NCI-H345 treated with DMSO at 0.1 percent for 48 hours (cell line): ENCODE measurements around the gene AGAP2.

Source experiments
- DNase-seq: peaks from one replicate; lab custom pipeline; 2025; ENCODE audit not compliant: unreplicated experiment; lab: John Stamatoyannopoulos, UW

Gene AGAP2

DNA sequence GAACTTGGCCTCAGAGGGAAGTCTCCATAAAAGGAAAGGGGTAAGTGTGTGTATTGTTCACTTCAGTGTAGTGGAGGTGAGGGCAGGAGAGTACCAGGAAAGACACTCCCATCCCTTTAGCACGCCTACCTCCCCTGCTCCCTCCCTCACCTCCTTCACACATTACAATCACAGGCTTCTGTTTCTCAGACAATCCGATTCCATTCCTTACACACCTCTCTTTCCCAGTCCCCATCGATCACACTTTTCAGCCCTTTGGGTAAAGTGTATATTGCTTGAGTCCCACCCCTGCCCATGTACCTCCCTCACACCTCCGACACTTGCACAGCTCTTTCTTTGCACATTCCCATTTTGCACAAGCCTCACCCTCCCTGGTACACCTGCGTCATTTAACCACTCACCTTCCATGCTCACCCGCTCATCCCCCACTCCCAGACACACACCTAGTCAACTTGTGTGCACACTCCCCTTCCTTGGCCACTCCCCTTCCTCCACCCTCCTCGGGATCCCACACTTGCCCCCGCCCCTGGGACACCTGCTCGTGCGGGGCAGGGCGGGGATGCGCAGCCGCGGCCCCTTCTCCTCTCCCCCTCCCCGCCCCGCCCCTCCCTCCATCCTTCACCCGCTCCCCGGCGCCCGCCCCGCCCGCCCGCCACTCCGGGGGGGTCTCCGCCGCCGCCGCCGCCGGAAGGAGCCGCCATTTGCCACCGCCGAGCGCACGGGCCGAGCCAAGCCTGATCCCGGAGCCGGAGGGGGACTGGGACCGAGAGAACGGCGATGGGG, 16.1 kb upstream of the AGAP2 start, which contains the start of gene MARCHF9:
MARCHF9 (plus strand) TSS at position 693 of the 783 bp plus-strand sequence. CDS start 426 bp downstream, outside the sequence.
- peak; percentile 70 for DNase-seq

DNA sequence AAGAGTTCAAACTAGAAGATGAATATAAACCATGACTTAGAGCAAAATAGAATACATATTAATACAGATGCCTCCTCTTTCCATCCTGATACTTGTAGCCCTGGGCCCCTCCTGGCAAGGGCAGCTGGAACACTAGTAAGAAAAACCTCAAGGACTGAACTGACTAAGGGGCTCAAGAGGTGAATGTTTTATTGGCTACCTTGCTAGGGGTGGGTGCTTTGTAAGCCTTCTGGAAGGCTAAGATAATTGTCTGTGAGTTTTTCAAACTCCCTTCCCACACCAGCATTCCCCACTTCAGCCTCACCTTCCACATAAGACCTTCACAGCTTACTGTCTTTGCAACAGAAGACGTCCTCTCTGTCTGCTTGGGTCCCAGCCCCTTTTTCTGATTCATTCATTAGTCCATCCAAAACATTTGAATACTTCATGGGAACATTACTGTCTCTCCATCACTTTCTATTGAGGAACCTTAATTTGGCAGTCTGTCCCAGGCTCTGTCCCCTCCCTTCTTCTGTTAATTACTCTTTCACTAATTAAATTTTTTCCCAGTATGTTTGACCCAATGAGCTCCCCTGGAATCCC, 15.3 kb upstream of the AGAP2 start:
- DNase-seq, result no peak

DNA sequence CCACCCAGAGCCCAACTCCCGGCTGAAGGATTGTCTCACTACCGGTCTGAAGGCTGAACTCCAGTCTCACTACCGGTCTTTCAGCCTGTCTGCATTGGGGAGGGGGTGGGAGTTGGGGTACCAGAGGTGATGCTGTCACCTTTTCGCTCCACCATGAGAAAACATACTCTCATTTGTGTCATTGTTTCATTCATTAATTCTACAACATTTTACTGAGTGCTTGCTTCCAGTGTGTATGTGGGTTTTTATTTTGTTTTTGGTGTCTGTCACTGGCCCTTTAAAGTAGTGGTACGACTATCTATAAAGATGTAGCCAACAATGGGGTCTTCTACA, 14.1 kb upstream of the AGAP2 start:
- DNase-seq, result no peak

DNA sequence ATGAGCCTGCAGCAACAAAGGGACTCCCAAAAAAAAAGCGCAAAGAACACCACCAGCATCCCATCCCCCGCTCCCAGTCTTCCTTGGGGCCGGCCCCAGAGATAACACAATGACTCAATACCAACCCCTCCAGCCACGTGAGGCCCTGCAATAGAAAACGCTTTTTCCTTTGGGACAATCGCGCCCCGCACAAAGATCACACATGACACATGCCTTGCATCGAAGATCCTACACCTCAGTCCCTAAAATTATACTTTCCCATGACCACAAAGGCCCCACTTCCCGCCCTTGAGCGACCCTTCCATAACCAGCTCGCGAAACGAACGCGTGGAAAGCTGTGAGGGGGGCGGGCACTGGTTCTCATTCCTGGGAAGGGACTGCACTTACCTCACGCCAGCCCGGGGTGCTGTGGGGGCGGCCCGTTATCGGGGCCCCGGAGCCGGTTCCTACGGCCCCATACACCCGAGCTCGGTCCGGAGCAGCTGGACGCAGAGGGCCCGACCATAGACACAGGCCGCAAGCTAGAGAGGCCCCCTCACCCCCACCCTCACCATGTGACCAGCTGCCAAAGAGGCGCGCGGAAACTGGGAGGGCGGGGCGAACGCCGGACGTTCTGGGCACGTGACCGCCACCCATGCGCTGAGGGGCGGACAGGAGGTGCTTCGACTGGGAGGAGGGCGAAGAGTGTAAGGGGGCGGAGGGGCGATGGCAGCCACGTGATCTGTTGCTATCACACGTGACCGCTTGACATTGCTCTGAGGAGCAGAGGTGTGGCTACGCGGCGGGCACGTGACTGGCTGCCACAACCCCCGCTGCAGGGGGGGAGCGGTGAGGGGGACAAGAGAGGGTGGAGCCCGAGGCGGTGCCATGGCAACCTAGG, 13.5 kb upstream of the AGAP2 start, which contains the start of gene CDK4:
CDK4 (minus strand) TSS at position 523 of the 880 bp plus-strand sequence. CDS start 593 bp downstream, outside the sequence.
- peak; percentile 99 for DNase-seq

DNA sequence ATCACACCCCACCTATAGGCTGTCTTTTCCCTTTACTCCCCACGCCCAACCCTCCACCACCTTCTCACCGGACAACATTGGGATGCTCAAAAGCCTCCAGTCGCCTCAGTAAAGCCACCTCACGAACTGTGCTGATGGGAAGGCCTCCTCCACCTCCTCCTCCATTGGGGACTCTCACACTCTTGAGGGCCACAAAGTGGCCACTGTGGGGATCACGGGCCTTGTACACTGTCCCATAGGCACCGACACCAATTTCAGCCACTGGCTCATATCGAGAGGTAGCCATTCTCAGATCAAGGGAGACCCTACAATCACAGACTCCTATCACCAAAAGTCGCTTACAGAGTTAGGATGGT, 12.9 kb upstream of the AGAP2 start:
- no peak for DNase-seq

DNA sequence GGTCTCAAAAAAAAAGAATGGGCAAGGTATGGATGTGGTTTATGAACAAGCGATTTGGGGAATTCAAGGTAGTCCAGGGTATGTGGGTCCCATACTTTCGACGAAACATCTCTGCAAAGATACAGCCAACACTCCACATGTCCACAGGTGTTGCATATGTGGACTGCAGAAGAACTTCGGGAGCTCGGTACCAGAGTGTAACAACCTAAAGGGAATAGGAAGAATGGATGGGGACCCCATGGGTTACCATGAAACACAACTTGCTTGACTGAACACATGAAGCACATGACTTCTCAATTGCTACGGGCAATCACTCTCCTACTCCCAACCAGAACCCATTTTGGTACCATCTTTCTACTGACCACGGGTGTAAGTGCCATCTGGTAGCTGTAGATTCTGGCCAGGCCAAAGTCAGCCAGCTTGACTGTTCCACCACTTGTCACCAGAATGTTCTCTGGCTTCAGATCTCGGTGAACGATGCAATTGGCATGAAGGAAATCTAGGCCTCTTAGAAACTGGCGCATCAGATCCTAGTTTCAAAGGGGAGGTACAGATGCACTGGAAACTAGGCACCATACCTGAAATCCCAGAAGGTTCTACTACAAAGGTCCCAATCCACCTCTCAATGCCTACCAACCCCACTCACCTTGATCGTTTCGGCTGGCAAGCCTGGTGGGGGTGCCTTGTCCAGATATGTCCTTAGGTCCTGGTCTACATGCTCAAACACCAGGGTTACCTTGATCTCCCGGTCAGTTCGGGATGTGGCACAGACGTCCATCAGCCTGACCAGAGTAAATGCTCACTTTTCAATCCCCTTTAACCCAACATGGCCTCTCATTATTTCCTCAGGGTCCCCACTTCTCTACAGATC, 12.3 kb upstream of the AGAP2 start:
- DNase-seq, result no peak

DNA sequence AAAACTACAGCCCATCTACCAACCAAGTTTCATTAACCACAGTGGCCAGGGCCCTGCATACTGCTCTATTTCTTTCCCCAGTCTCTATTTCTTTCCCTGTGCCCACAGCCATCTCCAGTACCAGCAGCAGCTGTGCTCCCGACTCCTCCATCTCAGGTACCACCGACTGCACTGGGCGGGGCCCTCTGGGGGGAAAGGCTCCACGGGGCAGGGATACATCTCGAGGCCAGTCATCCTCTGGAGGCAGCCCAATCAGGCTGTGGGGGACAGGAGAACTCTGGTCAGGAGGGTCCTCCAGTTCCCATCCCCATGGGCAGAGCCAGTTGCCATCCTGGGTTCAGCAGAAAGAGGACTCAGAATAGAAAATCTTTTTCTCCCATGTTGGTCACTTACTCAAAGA, 10.5 kb upstream of the AGAP2 start:
- no peak for DNase-seq

DNA sequence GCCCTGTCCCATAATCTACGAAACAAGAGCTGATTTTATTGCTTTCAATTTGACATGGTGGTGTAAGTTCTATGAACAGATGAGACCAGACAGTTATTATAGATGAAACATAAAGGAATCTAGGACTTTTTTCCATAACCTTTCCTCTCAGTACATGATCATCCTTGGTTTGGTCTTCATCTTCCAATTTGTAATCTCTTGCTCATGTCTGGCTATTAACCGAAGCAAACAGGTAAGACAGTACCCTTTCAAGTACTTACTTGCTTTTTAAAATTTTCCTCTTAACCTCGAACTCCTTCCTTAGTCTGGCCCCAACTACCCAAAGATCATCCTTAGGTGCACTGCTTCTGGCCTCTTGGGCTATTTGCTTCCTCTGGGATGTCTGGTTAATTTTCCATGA, 7.5 kb upstream of the AGAP2 start:
- DNase-seq, result no peak

DNA sequence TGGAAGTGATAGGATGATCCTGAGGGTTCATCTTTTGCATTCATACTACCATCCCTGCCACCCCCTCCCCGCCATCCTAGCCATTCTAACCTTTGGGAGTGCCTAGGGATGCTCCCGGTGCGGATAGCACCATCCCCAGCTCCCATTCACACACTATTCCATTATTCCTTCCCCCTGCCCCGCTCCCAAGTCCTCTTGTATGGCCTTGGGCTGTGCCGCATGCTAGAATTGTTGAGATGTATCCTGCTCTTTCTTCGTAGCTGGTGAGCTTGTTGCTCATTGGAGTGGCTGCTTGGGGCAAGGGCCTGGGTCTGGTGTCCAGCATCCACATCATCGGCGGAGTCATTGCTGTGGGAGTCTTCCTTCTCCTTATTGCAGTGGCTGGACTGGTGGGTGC, 6.9 kb upstream of the AGAP2 start:
- DNase-seq, result no peak

DNA sequence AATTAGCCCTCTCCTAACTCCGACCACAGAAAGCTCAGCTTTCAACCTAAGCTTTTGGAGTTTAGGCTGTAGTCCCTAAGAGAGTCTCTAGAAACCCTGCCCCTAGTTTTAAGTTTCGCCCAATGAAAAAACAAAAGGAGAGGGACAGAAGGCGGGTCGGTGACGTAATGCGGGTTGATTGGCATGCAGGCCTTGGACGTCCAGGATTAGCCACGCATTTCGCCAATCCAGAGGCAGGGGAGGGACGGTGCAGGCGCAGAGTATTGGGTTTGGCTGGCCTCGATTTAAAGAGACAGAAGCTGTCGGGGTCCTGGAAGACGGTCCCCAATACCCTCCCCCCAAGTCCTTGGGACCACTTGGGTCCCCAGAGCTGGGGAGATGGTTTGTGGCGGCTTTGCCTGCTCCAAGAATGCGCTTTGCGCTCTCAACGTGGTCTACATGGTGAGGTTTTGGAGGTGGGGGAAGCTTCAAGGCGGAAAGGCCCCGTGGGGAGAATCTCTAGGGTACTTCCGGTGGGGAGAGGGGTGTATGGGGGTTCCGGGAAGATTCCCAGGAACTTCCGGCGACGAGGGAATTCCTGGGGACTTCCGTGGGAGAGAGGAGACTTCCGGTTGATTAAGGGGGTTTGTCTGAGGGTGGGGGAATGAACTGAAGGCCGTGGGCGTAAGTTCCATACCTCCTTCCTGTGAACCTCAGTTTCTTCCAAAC, 6.4 kb upstream of the AGAP2 start, which contains the start of gene TSPAN31:
TSPAN31 (plus strand) TSS at position 263 of the 708 bp plus-strand sequence; CDS start at position 379, 116 bp downstream.
- DNase-seq, result peak; percentile 97

DNA sequence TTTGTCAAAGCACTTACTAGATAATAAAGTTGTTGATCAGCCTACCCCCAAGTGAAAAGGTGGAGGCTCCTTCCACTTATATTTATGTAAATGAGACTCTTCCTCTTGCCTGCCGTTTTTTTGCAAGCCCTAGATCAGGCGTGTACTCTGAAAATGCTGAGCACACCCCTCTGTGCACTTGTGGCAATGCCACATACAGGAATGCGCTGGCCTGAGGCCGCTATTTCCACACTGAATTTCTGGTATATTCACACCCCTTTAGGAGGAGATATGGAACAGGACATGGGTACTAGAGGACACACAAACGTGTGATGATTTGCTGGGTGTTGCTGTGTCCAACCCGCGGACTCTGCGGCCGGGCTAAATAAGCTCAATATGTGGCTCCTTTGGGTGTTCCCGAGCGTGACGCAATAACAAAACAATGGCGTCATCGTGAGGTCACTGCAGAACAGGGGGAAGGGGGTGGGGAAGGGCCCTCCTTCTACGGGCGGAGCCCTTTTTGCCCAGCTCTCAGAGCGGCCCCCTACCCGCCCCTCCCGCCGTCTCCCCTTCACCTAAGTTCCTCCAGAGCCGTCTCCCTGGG, 5.7 kb upstream of the AGAP2 start:
- no peak for DNase-seq

DNA sequence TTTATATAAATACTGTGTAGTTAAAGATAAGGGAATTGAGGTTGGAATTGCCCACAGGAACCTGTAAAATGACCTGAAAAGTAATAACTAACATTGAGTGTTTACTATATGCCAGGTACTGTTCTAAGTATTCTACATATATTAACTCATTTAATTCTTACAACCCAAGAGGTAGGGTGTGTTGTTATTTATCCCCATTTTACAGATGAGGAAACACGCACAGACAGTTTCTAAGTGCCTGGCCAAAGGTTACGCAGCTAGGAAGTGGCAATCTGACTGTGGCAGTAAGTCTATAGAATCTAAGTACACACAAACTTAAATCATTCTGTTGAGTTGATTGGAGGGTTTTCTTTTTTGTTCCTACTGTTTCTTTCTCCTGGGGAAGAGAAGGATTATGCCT, 5.2 kb upstream of the AGAP2 start:
- DNase-seq, result no peak

DNA sequence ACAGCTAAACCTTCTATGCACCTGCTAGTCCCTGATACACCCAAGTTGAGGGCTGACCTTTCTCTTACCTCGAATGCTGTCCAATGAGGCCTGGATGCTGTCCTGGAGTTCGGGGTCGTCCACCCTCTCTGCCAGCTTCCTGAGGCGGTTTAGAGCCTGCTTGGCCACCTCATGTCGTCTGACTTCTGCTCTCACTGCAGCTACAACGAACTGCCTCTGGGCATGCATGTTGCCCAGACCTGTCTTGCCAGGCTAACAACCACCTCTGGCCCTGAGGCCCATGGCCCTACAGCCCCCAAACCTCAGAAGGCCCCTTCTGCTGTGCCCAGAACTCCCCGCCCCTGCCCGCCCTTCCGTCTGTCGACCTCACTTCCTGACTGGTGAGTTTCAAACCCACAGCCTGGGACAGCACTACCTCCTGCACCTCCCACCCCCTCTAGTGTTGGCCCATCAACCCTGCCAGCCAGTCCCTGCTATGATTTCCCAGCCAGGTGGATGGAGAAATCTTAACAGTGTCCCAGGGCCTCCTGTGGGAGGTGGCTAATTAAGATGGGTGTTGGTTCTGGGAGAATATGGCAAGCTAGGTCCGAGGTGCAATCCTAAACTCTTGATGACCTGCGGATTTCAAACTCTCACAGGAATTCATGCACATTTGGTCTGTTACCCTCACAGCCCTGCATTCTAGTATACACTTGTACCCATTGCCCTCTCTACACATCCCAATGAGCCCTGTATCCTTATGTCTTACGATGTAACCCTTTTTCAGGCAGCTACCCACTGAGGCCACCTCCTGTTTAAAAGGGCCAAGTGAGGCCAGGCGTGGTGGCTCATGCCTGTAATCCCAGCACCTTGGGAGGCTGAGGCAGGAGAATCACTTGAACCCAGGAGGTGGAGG, 3.5 kb upstream of the AGAP2 start:
- DNase-seq, result no peak

DNA sequence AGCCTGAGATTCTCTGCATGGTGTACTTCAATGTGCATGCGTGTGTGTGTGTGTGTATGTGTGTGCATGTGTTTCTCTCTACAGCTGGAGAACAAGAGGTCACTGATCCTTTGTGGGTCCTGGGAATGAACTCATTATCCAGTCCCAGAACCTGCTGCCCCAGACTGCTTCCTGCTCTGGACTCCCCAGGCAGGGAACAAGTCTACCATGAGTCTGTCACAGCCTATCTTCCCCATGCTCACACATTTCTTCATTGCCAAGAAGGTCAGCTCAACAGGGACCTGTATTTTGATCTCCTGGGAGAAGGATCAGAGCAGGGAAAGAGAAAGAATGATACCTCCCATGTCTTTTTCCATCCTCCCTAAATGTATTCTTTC, 2.9 kb upstream of the AGAP2 start:
- no peak for DNase-seq

DNA sequence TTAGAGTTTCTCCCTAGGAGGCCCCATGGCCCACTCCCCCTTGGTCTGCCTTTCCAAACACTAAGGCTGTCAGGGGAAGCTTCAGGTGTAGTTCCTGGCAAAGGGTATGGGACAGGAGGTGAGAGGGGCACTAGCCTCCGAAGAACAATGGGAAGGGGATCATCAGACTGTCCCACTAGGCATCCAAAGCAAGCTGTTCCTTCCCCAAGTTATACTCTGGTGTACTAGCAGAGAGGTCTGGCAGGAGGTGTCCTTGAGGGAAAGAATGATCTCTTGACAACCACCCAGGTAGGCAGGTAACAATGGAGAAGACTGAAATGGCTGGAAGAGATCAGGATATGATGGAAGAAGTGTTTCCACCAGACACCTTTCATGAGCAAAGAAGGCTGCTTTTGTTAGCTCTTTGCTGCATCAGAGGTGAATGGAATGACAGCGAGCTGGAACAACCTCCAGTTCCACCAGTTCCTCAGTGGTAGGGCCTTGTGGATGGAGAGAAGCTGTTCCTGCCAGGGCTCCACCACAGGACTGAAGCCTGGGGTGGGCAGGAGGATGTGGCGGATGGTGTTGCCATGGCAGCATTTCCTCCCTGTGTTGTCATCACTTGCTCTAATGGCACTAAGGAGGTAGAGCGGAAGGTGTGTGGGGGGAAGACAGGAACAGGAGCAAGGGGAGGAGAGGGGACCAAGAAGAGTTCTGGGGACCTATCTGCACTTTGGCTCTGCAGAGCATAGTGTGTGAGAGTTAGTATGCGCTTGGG, 2.3 kb upstream of the AGAP2 start:
- no peak for DNase-seq

DNA sequence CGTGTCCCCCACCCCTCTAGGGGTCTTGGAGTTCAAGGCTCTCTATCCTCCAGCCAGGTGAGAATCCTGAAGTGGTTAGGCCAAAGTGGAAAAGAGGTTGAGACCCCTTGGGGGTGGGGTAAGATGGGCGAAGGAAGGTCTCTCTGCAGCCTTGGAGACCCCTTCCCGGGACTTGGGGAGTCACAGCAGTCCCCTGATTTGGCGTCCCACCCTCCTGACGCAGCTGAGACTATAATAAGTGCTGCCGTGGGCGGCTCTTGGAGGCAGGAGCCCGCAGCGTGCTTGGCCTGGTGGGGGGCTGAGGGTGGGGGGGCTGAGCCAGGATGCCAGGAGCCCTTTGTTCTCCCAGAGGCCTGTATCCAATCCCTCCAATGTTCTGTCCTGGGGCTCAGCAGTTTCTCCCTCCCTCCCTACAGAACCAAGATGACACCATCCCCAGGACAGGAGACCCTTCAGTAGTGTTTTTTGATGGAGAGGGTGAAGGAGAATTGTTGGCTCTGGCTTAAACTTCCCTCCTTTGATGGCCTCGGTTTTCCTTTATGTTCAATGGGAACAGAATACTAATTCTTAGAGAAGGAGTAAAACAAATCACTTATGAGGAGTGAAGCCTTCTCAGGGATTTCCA, 1.5 kb upstream of the AGAP2 start:
- DNase-seq, result no peak

DNA sequence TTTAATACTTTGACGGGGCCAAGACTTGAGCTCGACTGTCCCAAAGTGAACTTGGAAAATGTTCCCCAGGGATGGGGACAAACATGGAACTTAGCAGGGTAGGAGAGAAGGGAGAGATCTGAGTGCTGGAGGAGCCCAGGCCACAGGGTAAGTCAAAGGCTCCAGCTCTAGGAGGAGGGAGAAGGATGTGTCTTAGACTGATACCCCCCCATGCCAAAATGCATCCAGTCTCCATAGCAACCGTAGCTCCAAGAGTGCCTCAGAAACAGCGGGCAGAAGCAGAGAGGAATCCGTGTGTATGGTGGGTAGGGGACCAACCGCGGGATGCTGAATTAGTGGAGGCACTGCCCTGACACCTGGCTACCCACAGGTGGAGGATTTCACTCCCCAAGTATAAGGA, 845 bp upstream of the AGAP2 start:
- DNase-seq, result no peak
